RWPE2 (cell line): ENCODE results near the gene CLCNKB.
"Not testable (repeated sequence)": the region's sequence is repeated elsewhere in the genome, so short reads cannot be mapped to it uniquely, and the experiment has no call there.

ENCODE experiments used
- ATAC-seq: fragments of 200-7000 bp; cut with Tn5 transposase; 3 replicates; pipeline ENCODE4 v1.9.1; 2021; ENCODE audit warnings: low read depth
- DNase-seq: peaks from one replicate; pipeline ENCODE4 v3.0.0-alpha.2; 2020; ENCODE audit warnings: low spot score
- H3K27ac ChIP-seq: fragments of 450-650 bp; 2 replicates; pipeline ENCODE4 v1.5.1; 2017; ENCODE audit warnings: mild to moderate bottlenecking; ENCODE audit not compliant: poor library complexity, severe bottlenecking
- H3K27me3 ChIP-seq: fragments of 250-450 bp; sonication (Bioruptor Pico); 2 replicates; pipeline ENCODE4 v1.5.1; 2021; ENCODE audit warnings: mild to moderate bottlenecking, moderate library complexity; ENCODE audit not compliant: insufficient read depth, poor library complexity, severe bottlenecking
- H3K36me3 ChIP-seq: fragments of 250-450 bp; sonication (Bioruptor Pico); 2 replicates; pipeline ENCODE4 v1.5.1; 2020; ENCODE audit warnings: low read depth, mild to moderate bottlenecking, moderate library complexity
- H3K4me1 ChIP-seq: fragments of 250-450 bp; sonication (Bioruptor Pico); 2 replicates; pipeline ENCODE4 v1.5.1; 2021; ENCODE audit warnings: mild to moderate bottlenecking, moderate library complexity; ENCODE audit not compliant: insufficient read depth, poor library complexity, severe bottlenecking
- H3K4me3 ChIP-seq: fragments of 250-450 bp; sonication (Bioruptor Pico); 2 replicates; pipeline ENCODE4 v1.5.1; 2021; ENCODE audit warnings: mild to moderate bottlenecking, moderate library complexity; ENCODE audit not compliant: severe bottlenecking
- H3K9me3 ChIP-seq: fragments of 250-450 bp; sonication (Bioruptor Pico); 2 replicates; pipeline ENCODE4 v1.5.1; 2021; ENCODE audit warnings: mild to moderate bottlenecking, moderate library complexity; ENCODE audit not compliant: severe bottlenecking
- CTCF ChIP-seq: fragments of 450-650 bp; IDR thresholded peaks from one replicate; pipeline ENCODE4 v1.5.1; 2017; ENCODE audit warnings: mild to moderate bottlenecking, moderate library complexity; ENCODE audit not compliant: poor library complexity, severe bottlenecking

The CLCNKB gene

GRCh38 chr1:16048573-16049189 lies 5.1 kb downstream of the CLCNKB start:
- Histone ChIP-seq H3K4me3 (peak overlapping the region; percentile 9), H3K4me1 (no peaks in the 10 kb centered on the region), H3K27ac (no peak overlapping the region), H3K36me3 (no peaks in the 10 kb centered on the region), H3K27me3 (no peaks in the 10 kb centered on the region), H3K9me3 (no peaks in the 10 kb centered on the region)
- no peak for TF ChIP-seq CTCF
- DNase-seq (no peak), ATAC-seq (peak; percentile 36; the same call in 1 of the 3 replicates)

- no peak for TF ChIP-seq CTCF
- H3K27ac ChIP-seq: no peak overlapping the region
- no peak for DNase-seq
- no peak overlapping the region for H3K4me3 ChIP-seq
- no peaks in the 10 kb centered on the region for H3K4me1 ChIP-seq
- ATAC-seq: no peak
- H3K9me3 ChIP-seq: no peaks in the 10 kb centered on the region
- H3K27me3 ChIP-seq: no peaks in the 10 kb centered on the region
- H3K36me3 ChIP-seq: no peaks in the 10 kb centered on the region
Observed at GRCh38 chr1:16050328-16050727, 6.7 kb downstream of the CLCNKB start.

- no peak overlapping the region for H3K4me3 ChIP-seq
- no peaks in the 10 kb centered on the region for H3K9me3 ChIP-seq
- no peak for TF ChIP-seq CTCF
- no peaks in the 10 kb centered on the region for H3K27me3 ChIP-seq
- no peaks in the 10 kb centered on the region for H3K36me3 ChIP-seq
- no peaks in the 10 kb centered on the region for H3K4me1 ChIP-seq
- H3K27ac ChIP-seq: no peak overlapping the region
- DNase-seq: no peak
- ATAC-seq: no peak
Observed at GRCh38 chr1:16051039-16051438, 7.5 kb downstream of the CLCNKB start.

GRCh38 chr1:16051949-16052348 lies 8.4 kb downstream of the CLCNKB start:
- H3K27ac ChIP-seq, H3K4me3 ChIP-seq, H3K27me3 ChIP-seq, DNase-seq, H3K36me3 ChIP-seq, H3K9me3 ChIP-seq, H3K4me1 ChIP-seq, ATAC-seq: not testable (repeated sequence)

GRCh38 chr1:16053781-16054502 lies 10.4 kb downstream of the CLCNKB start:
- Histone ChIP-seq H3K27me3 (no peaks in the 10 kb centered on the region), H3K36me3 (no peaks in the 10 kb centered on the region), H3K4me1 (no peaks in the 10 kb centered on the region), H3K4me3 (no peak overlapping the region), H3K27ac (no peak overlapping the region), H3K9me3 (no peaks in the 10 kb centered on the region)
- ATAC-seq (no peak), DNase-seq (no peak)
- TF ChIP-seq CTCF: no peak
